Ishikawa (cell line): Measurements from ENCODE around the gene MMP24.

ENCODE experiments used
- CREB1 ChIP-seq: IDR thresholded peaks from 2 replicates; pipeline ENCODE4 v1.6.1; 2012; ENCODE audit warnings: low read depth
- EP300 ChIP-seq: IDR thresholded peaks from 2 replicates; pipeline ENCODE4 v1.6.1; 2012; ENCODE audit warnings: borderline replicate concordance
- RAD21 ChIP-seq: IDR thresholded peaks from 2 replicates; pipeline ENCODE4 v1.6.1; 2012; ENCODE audit warnings: low read depth
- TAF1 ChIP-seq: IDR thresholded peaks from 2 replicates; pipeline ENCODE4 v1.6.1; 2012; ENCODE audit warnings: low read depth, mild to moderate bottlenecking
- YY1 ChIP-seq: IDR thresholded peaks from 2 replicates; pipeline ENCODE4 v1.6.1; 2012; ENCODE audit warnings: low read depth
- TF ChIP-seq, protein P1 (sequence below): IDR thresholded peaks from 2 replicates; pipeline ENCODE4 v1.6.1; 2012
- TF ChIP-seq, protein P2 (sequence below): IDR thresholded peaks from 2 replicates; pipeline ENCODE4 v1.6.1; 2012; ENCODE audit warnings: low read depth, mild to moderate bottlenecking

DNA sequence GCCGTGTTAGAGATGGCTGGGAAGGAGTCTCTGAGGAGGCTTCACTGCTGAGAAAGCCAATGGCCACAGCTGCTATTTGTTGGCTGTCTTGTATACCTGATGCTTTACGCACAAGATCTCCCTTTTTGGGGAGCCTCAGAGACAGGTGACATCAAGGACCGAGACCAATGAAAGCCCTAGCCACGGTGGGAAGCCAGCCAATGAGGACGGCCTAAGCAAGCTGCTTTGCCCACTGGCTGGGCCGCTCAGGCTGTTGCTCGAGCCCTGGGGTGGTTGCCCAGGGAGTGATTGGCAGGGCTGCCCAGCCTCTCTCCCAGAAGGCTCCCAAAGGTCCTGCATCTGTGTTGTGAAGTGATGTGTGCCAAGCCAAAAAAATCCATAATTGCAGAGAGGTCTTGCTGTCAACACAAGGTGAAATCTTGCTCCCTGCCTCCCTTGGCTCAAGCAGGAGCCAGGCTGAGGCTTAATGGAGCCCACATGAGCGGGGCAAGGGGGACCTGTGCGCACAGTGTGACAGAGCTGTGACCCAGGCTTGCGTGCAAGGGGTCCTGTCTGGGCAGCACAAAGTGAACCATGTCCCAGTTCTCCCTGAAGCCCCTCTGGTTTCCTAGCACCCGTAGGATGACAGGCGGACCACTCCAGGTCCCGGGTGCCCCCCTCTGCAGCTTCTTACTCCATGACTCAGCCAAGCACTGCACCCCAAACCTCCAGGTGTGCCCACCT lies 47.1 kb downstream of the MMP24 start:
- TF ChIP-seq RAD21 = no peak
- TF ChIP-seq, protein P1, sequence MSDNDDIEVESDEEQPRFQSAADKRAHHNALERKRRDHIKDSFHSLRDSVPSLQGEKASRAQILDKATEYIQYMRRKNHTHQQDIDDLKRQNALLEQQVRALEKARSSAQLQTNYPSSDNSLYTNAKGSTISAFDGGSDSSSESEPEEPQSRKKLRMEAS = no peak
- TF ChIP-seq, protein P2, sequence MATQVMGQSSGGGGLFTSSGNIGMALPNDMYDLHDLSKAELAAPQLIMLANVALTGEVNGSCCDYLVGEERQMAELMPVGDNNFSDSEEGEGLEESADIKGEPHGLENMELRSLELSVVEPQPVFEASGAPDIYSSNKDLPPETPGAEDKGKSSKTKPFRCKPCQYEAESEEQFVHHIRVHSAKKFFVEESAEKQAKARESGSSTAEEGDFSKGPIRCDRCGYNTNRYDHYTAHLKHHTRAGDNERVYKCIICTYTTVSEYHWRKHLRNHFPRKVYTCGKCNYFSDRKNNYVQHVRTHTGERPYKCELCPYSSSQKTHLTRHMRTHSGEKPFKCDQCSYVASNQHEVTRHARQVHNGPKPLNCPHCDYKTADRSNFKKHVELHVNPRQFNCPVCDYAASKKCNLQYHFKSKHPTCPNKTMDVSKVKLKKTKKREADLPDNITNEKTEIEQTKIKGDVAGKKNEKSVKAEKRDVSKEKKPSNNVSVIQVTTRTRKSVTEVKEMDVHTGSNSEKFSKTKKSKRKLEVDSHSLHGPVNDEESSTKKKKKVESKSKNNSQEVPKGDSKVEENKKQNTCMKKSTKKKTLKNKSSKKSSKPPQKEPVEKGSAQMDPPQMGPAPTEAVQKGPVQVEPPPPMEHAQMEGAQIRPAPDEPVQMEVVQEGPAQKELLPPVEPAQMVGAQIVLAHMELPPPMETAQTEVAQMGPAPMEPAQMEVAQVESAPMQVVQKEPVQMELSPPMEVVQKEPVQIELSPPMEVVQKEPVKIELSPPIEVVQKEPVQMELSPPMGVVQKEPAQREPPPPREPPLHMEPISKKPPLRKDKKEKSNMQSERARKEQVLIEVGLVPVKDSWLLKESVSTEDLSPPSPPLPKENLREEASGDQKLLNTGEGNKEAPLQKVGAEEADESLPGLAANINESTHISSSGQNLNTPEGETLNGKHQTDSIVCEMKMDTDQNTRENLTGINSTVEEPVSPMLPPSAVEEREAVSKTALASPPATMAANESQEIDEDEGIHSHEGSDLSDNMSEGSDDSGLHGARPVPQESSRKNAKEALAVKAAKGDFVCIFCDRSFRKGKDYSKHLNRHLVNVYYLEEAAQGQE = no peak
- TF ChIP-seq EP300 = no peak
- no peak for TF ChIP-seq TAF1
- no peak for TF ChIP-seq YY1
- peak; percentile 55; the same call in 1 of the 2 replicates for TF ChIP-seq CREB1
